HEK293 (cell line): ENCODE measurements around the gene SEMA3F.

Experiments used
- CTCF ChIA-PET: fragments of 350-600 bp; formaldehyde crosslinking; extraction: SDS; loops from one replicate; lab custom pipeline; 2021; ENCODE audit warnings: antibody characterized with exemption; lab: Yijun Ruan, JAX
- POLR2A ChIA-PET: fragments of 300-600 bp; formaldehyde crosslinking; extraction: SDS; loops from one replicate; lab custom pipeline; 2020; ENCODE audit warnings: antibody characterized with exemption, inconsistent platforms; lab: Yijun Ruan, JAX
- H3K27ac ChIP-seq: fragments of 200-500 bp; sonication (Bioruptor generic); 2 replicates; pipeline ENCODE4 v1.5.1; 2014; ENCODE audit warnings: low read depth, low read length, control low read depth, inconsistent platforms; ENCODE audit errors: extremely low read depth
- H3K36me3 ChIP-seq, 2 experiments: fragments of 200-500 bp in 1 of 2; sonication (Bioruptor generic) in 1 of 2; 1 replicate in 1 of 2; 2 replicates in 1 of 2; pipeline ENCODE4 v1.5.1; 2014 to 2017; ENCODE audit warnings: inconsistent platforms in 2 of 2, low read length in 2 of 2; ENCODE audit not compliant: control insufficient read depth in 2 of 2, insufficient read depth in 1 of 2
- H3K4me1 ChIP-seq: fragments of 200-500 bp; sonication (Bioruptor generic); 2 replicates; pipeline ENCODE4 v1.5.1; 2014; ENCODE audit warnings: mild to moderate bottlenecking, low read length, inconsistent platforms; ENCODE audit not compliant: control insufficient read depth, insufficient read depth
- H3K4me3 ChIP-seq: 2 replicates; pipeline ENCODE4 v1.5.1; 2011; ENCODE audit warnings: low read depth, mild to moderate bottlenecking, control low read depth, low read length, moderate library complexity
- H3K9me3 ChIP-seq: fragments of 200-500 bp; sonication (Bioruptor generic); 2 replicates; pipeline ENCODE4 v1.5.1; 2014; ENCODE audit warnings: low read depth, low read length, inconsistent platforms; ENCODE audit not compliant: control insufficient read depth, insufficient read depth
- BCL6B ChIP-seq: fragments of 450-650 bp; formaldehyde crosslinking; IDR thresholded peaks from 2 replicates; pipeline ENCODE4 v1.5.1; 2017; ENCODE audit warnings: missing biosample characterization, missing genetic modification characterization
- GLIS1 ChIP-seq: fragments of 450-650 bp; formaldehyde crosslinking; IDR thresholded peaks from 2 replicates; pipeline ENCODE4 v1.5.1; 2016; ENCODE audit warnings: missing biosample characterization, missing genetic modification characterization
- HOXD13 ChIP-seq: sonication (generic); formaldehyde crosslinking; IDR thresholded peaks from 2 replicates; pipeline ENCODE4 v1.8.0; 2022; ENCODE audit warnings: missing genetic modification reagents, borderline replicate concordance
- PRDM2 ChIP-seq: fragments of 450-650 bp; formaldehyde crosslinking; IDR thresholded peaks from 2 replicates; pipeline ENCODE4 v1.5.1; 2016; ENCODE audit warnings: missing biosample characterization, missing genetic modification characterization, borderline replicate concordance
- PRDM6 ChIP-seq: fragments of 450-650 bp; formaldehyde crosslinking; IDR thresholded peaks from 2 replicates; pipeline ENCODE4 v1.5.1; 2017; ENCODE audit warnings: missing biosample characterization, missing genetic modification characterization
- SALL2 ChIP-seq: fragments of 450-650 bp; formaldehyde crosslinking; IDR thresholded peaks from 2 replicates; pipeline ENCODE4 v1.5.0; 2017; ENCODE audit warnings: missing biosample characterization, mild to moderate bottlenecking, missing genetic modification characterization, borderline replicate concordance
- ZBTB6 ChIP-seq: fragments of 450-650 bp; formaldehyde crosslinking; IDR thresholded peaks from 2 replicates; pipeline ENCODE4 v1.5.1; 2017; ENCODE audit warnings: missing biosample characterization, missing genetic modification characterization
- ZIC2 ChIP-seq: fragments of 450-650 bp; formaldehyde crosslinking; IDR thresholded peaks from 2 replicates; pipeline ENCODE4 v1.5.1; 2016; ENCODE audit warnings: missing biosample characterization, missing genetic modification characterization
- ZNF148 ChIP-seq: fragments of 450-650 bp; formaldehyde crosslinking; IDR thresholded peaks from 2 replicates; pipeline ENCODE4 v1.5.0; 2017; ENCODE audit warnings: missing biosample characterization, missing genetic modification characterization, borderline replicate concordance
- ZNF274 ChIP-seq, 2 experiments: fragments of 200-500 bp in 1 of 2; fragments of 450-650 bp in 1 of 2; sonication (Bioruptor generic) in 1 of 2; formaldehyde crosslinking in 1 of 2; IDR thresholded peaks; 2 replicates each; pipeline versions ENCODE4 v1.5.1 to v1.6.1; 2014 to 2016; ENCODE audit warnings: borderline replicate concordance in 1 of 2, inconsistent platforms in 1 of 2, low read length in 1 of 2, missing biosample characterization in 1 of 2, missing genetic modification characterization in 1 of 2
- ZNF560 ChIP-seq: fragments of 450-650 bp; formaldehyde crosslinking; IDR thresholded peaks from 2 replicates; pipeline ENCODE4 v1.5.1; 2017; ENCODE audit warnings: missing biosample characterization, missing genetic modification characterization, borderline replicate concordance
- ZNF639 ChIP-seq: fragments of 450-650 bp; formaldehyde crosslinking; IDR thresholded peaks from 2 replicates; pipeline ENCODE4 v1.5.1; 2016; ENCODE audit warnings: missing biosample characterization, missing genetic modification characterization
- ZSCAN16 ChIP-seq: fragments of 450-650 bp; formaldehyde crosslinking; IDR thresholded peaks from 2 replicates; pipeline ENCODE4 v1.5.1; 2016; ENCODE audit warnings: missing biosample characterization, missing genetic modification characterization

Gene SEMA3F

GRCh38 chr3:50221411-50222168 is 66.5 kb downstream of the SEMA3F start (continued):
- TF ChIP-seq ZBTB6 (tag by site-specific recombination) (no peak), ZNF639 (no peak), HOXD13 (CRISPR knock-in tag) (no peak), ZNF148 (no peak), ZSCAN16 (tag by site-specific recombination) (no peak), GLIS1 (no peak), PRDM6 (tag by site-specific recombination) (no peak)
- TF ChIP-seq, all 188 proteins: peak for 0

GRCh38 chr3:50222169-50222528 is 67.0 kb downstream of the SEMA3F start:
- Histone ChIP-seq H3K4me3 (no peak overlapping the region), H3K4me1 (no peaks in the 10 kb centered on the region), H3K36me3 (peaks cover 0 to 5% of the 10 kb centered on the region in 2 experiments; a peak in 1 of 3 replicates), H3K9me3 (no peaks in the 10 kb centered on the region), H3K27ac (no peak overlapping the region)
- TF ChIP-seq SALL2 (tag by site-specific recombination) = no peak
- no peak for TF ChIP-seq BCL6B (tag by site-specific recombination)
- no peak for TF ChIP-seq HOXD13 (CRISPR knock-in tag)
- no peak for TF ChIP-seq ZNF560 (tag by site-specific recombination)
- no peak for TF ChIP-seq ZIC2 (tag by site-specific recombination)
- TF ChIP-seq ZNF274 (IDR thresholded peaks at IDR 0.05; ENCODE audit: low read length) = no peak
- no peak for TF ChIP-seq ZNF274 (tag by site-specific recombination; IDR thresholded peaks at IDR 0.05; ENCODE audit: borderline replicate concordance)
- TF ChIP-seq PRDM2 (tag by site-specific recombination) = no peak
- CTCF ChIA-PET = interaction anchor here (0.6 to 17.6 kb wide), 2 partner anchors 29 to 111 kb away, joined by 5 to 237 read pairs; partner anchors contain the start of gene GNAT1
- POLR2A ChIA-PET = interaction anchor here (0.6 kb wide), 1 partner anchor 1278 kb away, joined by 4 read pairs; no protein-coding TSS in a partner anchor
